ENCODE data around the gene PTGES.

PTGES gene

GRCh38 chr9:129713402-129713679 is 39.5 kb downstream of the PTGES start:
- DNase-seq (ENCODE audit: insufficient read length, low spot score) (no peak), FAIRE-seq (no peak)
- TF ChIP-seq TAF1 (IDR thresholded peaks at IDR 0.05; ENCODE audit: low read depth, low read length) (no peak), POLR2A (IDR thresholded peaks at IDR 0.05; ENCODE audit: low read depth, low read length) (no peak), PAX5 (IDR thresholded peaks at IDR 0.05; ENCODE audit: insufficient read depth, low read length, severe bottlenecking) (no peak), POLR2AphosphoS5 (IDR thresholded peaks at IDR 0.05; ENCODE audit: low read depth, low read length) (no peak), POU2F2 (IDR thresholded peaks at IDR 0.05; ENCODE audit: low read depth, low read length) (no peak), SPI1 (IDR thresholded peaks at IDR 0.05; ENCODE audit: low read depth, low read length) (no peak)

GRCh38 chr9:129712634-129713401 is 40.0 kb downstream of the PTGES start:
- DNase-seq (ENCODE audit: insufficient read length, low spot score) (no peak), FAIRE-seq (no peak)
- TF ChIP-seq POLR2A (IDR thresholded peaks at IDR 0.05; ENCODE audit: low read depth, low read length) (no peak), POLR2AphosphoS5 (IDR thresholded peaks at IDR 0.05; ENCODE audit: low read depth, low read length) (no peak), POU2F2 (IDR thresholded peaks at IDR 0.05; ENCODE audit: low read depth, low read length) (no peak), PAX5 (IDR thresholded peaks at IDR 0.05; ENCODE audit: insufficient read depth, low read length, severe bottlenecking) (no peak), SPI1 (IDR thresholded peaks at IDR 0.05; ENCODE audit: low read depth, low read length) (no peak), TAF1 (IDR thresholded peaks at IDR 0.05; ENCODE audit: low read depth, low read length) (no peak)

GRCh38 chr9:129710169-129710453 is 42.7 kb downstream of the PTGES start:
- TF ChIP-seq POU2F2 (IDR thresholded peaks at IDR 0.05; ENCODE audit: low read depth, low read length): no peak
- TF ChIP-seq SPI1 (IDR thresholded peaks at IDR 0.05; ENCODE audit: low read depth, low read length): no peak
- TF ChIP-seq POLR2A (IDR thresholded peaks at IDR 0.05; ENCODE audit: low read depth, low read length): no peak
- DNase-seq (ENCODE audit: insufficient read length, low spot score): no peak
- FAIRE-seq: no peak

GRCh38 chr9:129709438-129710168 is 43.2 kb downstream of the PTGES start:
- FAIRE-seq (no peak), DNase-seq (ENCODE audit: insufficient read length, low spot score) (no peak)
- TF ChIP-seq POU2F2 (IDR thresholded peaks at IDR 0.05; ENCODE audit: low read depth, low read length) (no peak), POLR2AphosphoS5 (IDR thresholded peaks at IDR 0.05; ENCODE audit: low read depth, low read length) (no peak), TAF1 (IDR thresholded peaks at IDR 0.05; ENCODE audit: low read depth, low read length) (no peak), PAX5 (IDR thresholded peaks at IDR 0.05; ENCODE audit: insufficient read depth, low read length, severe bottlenecking) (no peak), SPI1 (IDR thresholded peaks at IDR 0.05; ENCODE audit: low read depth, low read length) (no peak), POLR2A (IDR thresholded peaks at IDR 0.05; ENCODE audit: low read depth, low read length) (no peak)

- TF ChIP-seq SPI1 (IDR thresholded peaks at IDR 0.05; ENCODE audit: low read depth, low read length) (no peak), PAX5 (IDR thresholded peaks at IDR 0.05; ENCODE audit: insufficient read depth, low read length, severe bottlenecking) (no peak), POLR2AphosphoS5 (IDR thresholded peaks at IDR 0.05; ENCODE audit: low read depth, low read length) (no peak)
- no peak for FAIRE-seq
- DNase-seq (ENCODE audit: insufficient read length, low spot score): no peak
Measured at GRCh38 chr9:129708793-129709192, 44.0 kb downstream of the PTGES start.

GRCh38 chr9:129704807-129705206 is 48.0 kb downstream of the PTGES start:
- DNase-seq (ENCODE audit: insufficient read length, low spot score): no peak
- FAIRE-seq: no peak
- TF ChIP-seq SPI1 (IDR thresholded peaks at IDR 0.05; ENCODE audit: low read depth, low read length) (no peak), TAF1 (IDR thresholded peaks at IDR 0.05; ENCODE audit: low read depth, low read length) (no peak), POLR2AphosphoS5 (IDR thresholded peaks at IDR 0.05; ENCODE audit: low read depth, low read length) (no peak), PAX5 (IDR thresholded peaks at IDR 0.05; ENCODE audit: insufficient read depth, low read length, severe bottlenecking) (no peak), POLR2A (IDR thresholded peaks at IDR 0.05; ENCODE audit: low read depth, low read length) (no peak), POU2F2 (IDR thresholded peaks at IDR 0.05; ENCODE audit: low read depth, low read length) (no peak)

GRCh38 chr9:129703667-129704355 is 49.0 kb downstream of the PTGES start:
- no peak for DNase-seq (ENCODE audit: insufficient read length, low spot score)
- no peak for TF ChIP-seq PAX5 (IDR thresholded peaks at IDR 0.05; ENCODE audit: insufficient read depth, low read length, severe bottlenecking)
- no peak for TF ChIP-seq POLR2A (IDR thresholded peaks at IDR 0.05; ENCODE audit: low read depth, low read length)
- TF ChIP-seq SPI1 (IDR thresholded peaks at IDR 0.05; ENCODE audit: low read depth, low read length): no peak
- no peak for TF ChIP-seq TAF1 (IDR thresholded peaks at IDR 0.05; ENCODE audit: low read depth, low read length)
- TF ChIP-seq POLR2AphosphoS5 (IDR thresholded peaks at IDR 0.05; ENCODE audit: low read depth, low read length): no peak
- no peak for TF ChIP-seq POU2F2 (IDR thresholded peaks at IDR 0.05; ENCODE audit: low read depth, low read length)
- no peak for FAIRE-seq

GRCh38 chr9:129702589-129703520 is 50.0 kb downstream of the PTGES start:
- DNase-seq (ENCODE audit: insufficient read length, low spot score) (no peak), FAIRE-seq (no peak)
- TF ChIP-seq POU2F2 (IDR thresholded peaks at IDR 0.05; ENCODE audit: low read depth, low read length) (no peak), POLR2AphosphoS5 (IDR thresholded peaks at IDR 0.05; ENCODE audit: low read depth, low read length) (no peak), PAX5 (IDR thresholded peaks at IDR 0.05; ENCODE audit: insufficient read depth, low read length, severe bottlenecking) (no peak), POLR2A (IDR thresholded peaks at IDR 0.05; ENCODE audit: low read depth, low read length) (no peak), SPI1 (IDR thresholded peaks at IDR 0.05; ENCODE audit: low read depth, low read length) (no peak)

- DNase-seq (ENCODE audit: insufficient read length, low spot score) (no peak), FAIRE-seq (no peak)
- TF ChIP-seq SPI1 (IDR thresholded peaks at IDR 0.05; ENCODE audit: low read depth, low read length): no peak
- no peak for TF ChIP-seq POLR2AphosphoS5 (IDR thresholded peaks at IDR 0.05; ENCODE audit: low read depth, low read length)
- TF ChIP-seq POU2F2 (IDR thresholded peaks at IDR 0.05; ENCODE audit: low read depth, low read length): no peak
- no peak for TF ChIP-seq TAF1 (IDR thresholded peaks at IDR 0.05; ENCODE audit: low read depth, low read length)
- TF ChIP-seq POLR2A (IDR thresholded peaks at IDR 0.05; ENCODE audit: low read depth, low read length): no peak
- TF ChIP-seq PAX5 (IDR thresholded peaks at IDR 0.05; ENCODE audit: insufficient read depth, low read length, severe bottlenecking): no peak
Measured at GRCh38 chr9:129701549-129701948, 51.3 kb downstream of the PTGES start.

Measured in GM12891 (cell line).